H1 (cell line): ENCODE results near the gene ARHGAP23. TPM values are rescaled to one million over a fixed set of nuclear protein-coding genes. Genes with fewer than 3 reads are reported as not detected.
A peak's percentile ranks its signal among the peaks of the same experiment; 100 is the strongest.

ENCODE experiments used
- BACH1 ChIP-seq: IDR thresholded peaks from 2 replicates; pipeline ENCODE4 v1.6.1; 2012; ENCODE audit warnings: low read length, improper control_type of control experiment
- CBX5 ChIP-seq: fragments of 300-800, 300-1000 bp; sonication (generic); IDR thresholded peaks from 2 replicates; pipeline ENCODE4 v1.7.1; 2016; ENCODE audit warnings: antibody characterized with exemption, low read length, low read depth
- CHD2 ChIP-seq: IDR thresholded peaks from 2 replicates; pipeline ENCODE4 v1.6.1; 2012; ENCODE audit warnings: low read length, improper control_type of control experiment
- CTBP2 ChIP-seq: IDR thresholded peaks from 2 replicates; pipeline ENCODE4 v1.7.0; 2011; ENCODE audit warnings: borderline replicate concordance, mild to moderate bottlenecking, moderate library complexity, mixed read lengths, low read length; ENCODE audit not compliant: insufficient read depth, insufficient read length
- EZH2 ChIP-seq: fragments of 200-600 bp; sonication (generic); IDR thresholded peaks from 2 replicates; pipeline ENCODE4 v1.7.1; 2012; ENCODE audit warnings: low read depth, mild to moderate bottlenecking, moderate library complexity, low read length, inconsistent platforms; ENCODE audit not compliant: severe bottlenecking
- GTF2F1 ChIP-seq: IDR thresholded peaks from 2 replicates; pipeline ENCODE4 v1.6.1; 2012; ENCODE audit warnings: low read depth, low read length, improper control_type of control experiment, borderline replicate concordance
- HDAC2 ChIP-seq, 2 experiments: fragments of 300-600 bp in 1 of 2; sonication (generic) in 1 of 2; IDR thresholded peaks; 2 replicates each; pipeline ENCODE4 v1.6.1; 2011 to 2012; ENCODE audit warnings: low read depth in 2 of 2, low read length in 2 of 2, mild to moderate bottlenecking in 2 of 2, moderate library complexity in 2 of 2, borderline replicate concordance in 1 of 2, inconsistent platforms in 1 of 2
- JUND ChIP-seq: IDR thresholded peaks from 2 replicates; pipeline ENCODE4 v1.6.1; 2011; ENCODE audit warnings: mild to moderate bottlenecking, improper control_type of control experiment, low read length
- KDM5A ChIP-seq: fragments of 200-600 bp; IDR thresholded peaks from 2 replicates; pipeline ENCODE4 v1.7.1; 2012; ENCODE audit warnings: mild to moderate bottlenecking, low read length, inconsistent platforms, mixed read lengths
- NANOG ChIP-seq: IDR thresholded peaks from 2 replicates; pipeline ENCODE4 v1.6.1; 2011; ENCODE audit warnings: low read length, low read depth, mild to moderate bottlenecking, inconsistent platforms; ENCODE audit not compliant: insufficient read depth, poor library complexity, severe bottlenecking
- POLR2A ChIP-seq, 2 experiments: IDR thresholded peaks; 1 replicate in 1 of 2; 2 replicates in 1 of 2; pipeline ENCODE4 v1.6.1; 2011; ENCODE audit warnings: low read depth in 2 of 2, low read length in 2 of 2, mild to moderate bottlenecking in 2 of 2; ENCODE audit errors: control extremely low read depth in 1 of 2
- POLR2AphosphoS5 ChIP-seq: IDR thresholded peaks from 2 replicates; pipeline ENCODE4 v1.6.1; 2011; ENCODE audit warnings: low read depth, low read length
- POU5F1 ChIP-seq: IDR thresholded peaks from 2 replicates; pipeline ENCODE4 v1.6.1; 2011; ENCODE audit warnings: low read depth, mild to moderate bottlenecking, low read length, moderate library complexity
- RNF2 ChIP-seq: fragments of 200-900, 300-1000 bp; sonication (generic); IDR thresholded peaks from 2 replicates; pipeline ENCODE4 v1.7.1; 2016; ENCODE audit warnings: borderline replicate concordance, low read depth, mild to moderate bottlenecking, antibody characterized with exemption, low read length; ENCODE audit not compliant: poor library complexity, severe bottlenecking; ENCODE audit errors: missing control alignments
- RXRA ChIP-seq: IDR thresholded peaks from 2 replicates; pipeline ENCODE4 v1.6.1; 2011; ENCODE audit warnings: low read depth, mild to moderate bottlenecking, low read length, moderate library complexity; ENCODE audit not compliant: insufficient read depth
- SP1 ChIP-seq: IDR thresholded peaks from 2 replicates; pipeline ENCODE4 v1.6.1; 2011; ENCODE audit warnings: low read depth, low read length
- SP2 ChIP-seq: IDR thresholded peaks from 2 replicates; pipeline ENCODE4 v1.6.1; 2012; ENCODE audit warnings: mild to moderate bottlenecking, low read length, inconsistent platforms
- TAF1 ChIP-seq: IDR thresholded peaks from 2 replicates; pipeline ENCODE4 v1.6.1; 2011; ENCODE audit warnings: mild to moderate bottlenecking, low read depth, low read length
- TCF12 ChIP-seq: IDR thresholded peaks from 2 replicates; pipeline ENCODE4 v1.6.1; 2011; ENCODE audit warnings: low read depth, mild to moderate bottlenecking, low read length
- polyA plus RNA-seq, 7 experiments: library from polyadenylated mRNA; depleted of rRNA in 3 of 7; stranded (reverse) in 5 of 7; unstranded in 2 of 7; fragments of >200 nt in 5 of 7; fragments of 200-250 nt in 2 of 7; gene quantifications; 1 replicate in 5 of 7; 2 replicates in 1 of 7; 4 replicates in 1 of 7; pipeline versions ENCODE4 v1.2.1 to v1.2.3, GENCODE V29; 2011 to 2013; ENCODE audit warnings: missing spikeins in 2 of 7, mixed read lengths in 2 of 7
- total RNA-seq: library from RNA; stranded (reverse); fragmentation: NEBNext Ultra II Directional; extraction: Animal tissue kit (Norgen Biotek cat#: 25700); gene quantifications from 2 replicates; pipeline ENCODE4 v1.2.1, GENCODE V29; 2021
- TF ChIP-seq, protein P1 (sequence below): IDR thresholded peaks from 2 replicates; pipeline ENCODE4 v1.6.1; 2012; ENCODE audit warnings: low read length, inconsistent platforms
- TF ChIP-seq, protein P2 (sequence below): IDR thresholded peaks from 2 replicates; pipeline ENCODE4 v1.6.1; 2011; ENCODE audit warnings: low read depth, mild to moderate bottlenecking, low read length; ENCODE audit not compliant: insufficient read depth

The ARHGAP23 gene
- total and polyA plus RNA-seq, 2 of the 8 experiments (the other 6 are each of a cell fraction or from before 2014, with no cell fraction given), result 16.3 to 107 TPM

- TF ChIP-seq, protein P1, sequence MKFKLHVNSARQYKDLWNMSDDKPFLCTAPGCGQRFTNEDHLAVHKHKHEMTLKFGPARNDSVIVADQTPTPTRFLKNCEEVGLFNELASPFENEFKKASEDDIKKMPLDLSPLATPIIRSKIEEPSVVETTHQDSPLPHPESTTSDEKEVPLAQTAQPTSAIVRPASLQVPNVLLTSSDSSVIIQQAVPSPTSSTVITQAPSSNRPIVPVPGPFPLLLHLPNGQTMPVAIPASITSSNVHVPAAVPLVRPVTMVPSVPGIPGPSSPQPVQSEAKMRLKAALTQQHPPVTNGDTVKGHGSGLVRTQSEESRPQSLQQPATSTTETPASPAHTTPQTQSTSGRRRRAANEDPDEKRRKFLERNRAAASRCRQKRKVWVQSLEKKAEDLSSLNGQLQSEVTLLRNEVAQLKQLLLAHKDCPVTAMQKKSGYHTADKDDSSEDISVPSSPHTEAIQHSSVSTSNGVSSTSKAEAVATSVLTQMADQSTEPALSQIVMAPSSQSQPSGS, result no peak
- no peak for TF ChIP-seq RNF2
- 0 out of 2 replicates have a peak, but pooled peaks have one; percentile 23 for TF ChIP-seq CHD2
- no peak for TF ChIP-seq POLR2A (IDR thresholded peaks at IDR 0.05; ENCODE audit: control extremely low read depth in 1 of 2, low read depth in 2 of 2, low read length in 2 of 2)
- TF ChIP-seq SP1, result no peak
- no peak for TF ChIP-seq KDM5A
- TF ChIP-seq TCF12, result 0 out of 2 replicates have a peak, but pooled peaks have one; percentile 54
- TF ChIP-seq TAF1, result no peak
- TF ChIP-seq BACH1, result peak; percentile 49; the same call in 1 of the 2 replicates
- no peak for TF ChIP-seq SP2
- TF ChIP-seq JUND, result no peak
- TF ChIP-seq NANOG, result peak; percentile 8
- no peak for TF ChIP-seq CTBP2
- TF ChIP-seq RXRA, result no peak
- no peak for TF ChIP-seq POU5F1
- TF ChIP-seq HDAC2 (IDR thresholded peaks at IDR 0.05; ENCODE audit: borderline replicate concordance in 1 of 2, low read depth in 2 of 2, low read length in 2 of 2), result no peak
- TF ChIP-seq, protein P2, sequence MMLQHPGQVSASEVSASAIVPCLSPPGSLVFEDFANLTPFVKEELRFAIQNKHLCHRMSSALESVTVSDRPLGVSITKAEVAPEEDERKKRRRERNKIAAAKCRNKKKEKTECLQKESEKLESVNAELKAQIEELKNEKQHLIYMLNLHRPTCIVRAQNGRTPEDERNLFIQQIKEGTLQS, result peak; percentile 39; the same call in 1 of the 2 replicates
- no peak for TF ChIP-seq EZH2
- TF ChIP-seq CBX5, result no peak
- TF ChIP-seq POLR2AphosphoS5, result no peak
- TF ChIP-seq GTF2F1, result no peak
Observed at GRCh38 chr17:38557836-38558727, 129.8 kb downstream of the ARHGAP23 start (continued).
